Mesenchymal stem cell (in vitro differentiated cells and primary cell): ENCODE measurements around the gene MYO1A.
"Not testable (repeated sequence)": the region's sequence is repeated elsewhere in the genome, so short reads cannot be mapped to it uniquely, and the experiment has no call there.

ENCODE experiments used
- DNase-seq: peaks from one replicate; pipeline ENCODE4 v3.0.0-alpha.2; 2013
- H2AFZ ChIP-seq: one replicate; pipeline ENCODE4 v1.6.1; 2013; ENCODE audit warnings: low read depth, mild to moderate bottlenecking, control low read depth, inconsistent platforms, low read length, moderate library complexity
- H2AK5ac ChIP-seq: 2 replicates; pipeline ENCODE4 v1.6.1; 2013; ENCODE audit warnings: low read length, moderate library complexity, mild to moderate bottlenecking, inconsistent platforms; ENCODE audit not compliant: severe bottlenecking
- H2BK120ac ChIP-seq: one replicate; pipeline ENCODE4 v1.6.1; 2013; ENCODE audit warnings: low read depth, mild to moderate bottlenecking, inconsistent platforms, low read length, moderate library complexity
- H2BK12ac ChIP-seq, 2 experiments: one replicate each; pipeline ENCODE4 v1.6.1; 2013; ENCODE audit warnings: inconsistent platforms in 2 of 2, low read length in 2 of 2, mild to moderate bottlenecking in 2 of 2, moderate library complexity in 2 of 2, control low read depth in 1 of 2
- H2BK15ac ChIP-seq: one replicate; pipeline ENCODE4 v1.6.1; 2013; ENCODE audit warnings: mild to moderate bottlenecking, low read depth, inconsistent platforms; ENCODE audit not compliant: poor library complexity, severe bottlenecking
- H2BK5ac ChIP-seq: 2 replicates; pipeline ENCODE4 v1.6.1; 2013; ENCODE audit warnings: low read depth, mild to moderate bottlenecking, low read length, control low read depth, inconsistent platforms; ENCODE audit not compliant: poor library complexity, severe bottlenecking
- H3K14ac ChIP-seq, 2 experiments: one replicate each; pipeline ENCODE4 v1.6.1; 2013; ENCODE audit warnings: inconsistent platforms in 2 of 2, low read length in 2 of 2, control low read depth in 1 of 2, mild to moderate bottlenecking in 1 of 2, moderate library complexity in 1 of 2
- H3K18ac ChIP-seq, 2 experiments: one replicate each; pipeline ENCODE4 v1.6.1; 2013; ENCODE audit warnings: inconsistent platforms in 2 of 2, low read length in 2 of 2, control low read depth in 1 of 2, low read depth in 1 of 2, mild to moderate bottlenecking in 1 of 2
- H3K23ac ChIP-seq, 2 experiments: one replicate each; pipeline ENCODE4 v1.6.1; 2013; ENCODE audit warnings: inconsistent platforms in 2 of 2, low read length in 2 of 2, mild to moderate bottlenecking in 2 of 2, moderate library complexity in 2 of 2, control low read depth in 1 of 2
- H3K27ac ChIP-seq: 2 replicates; pipeline ENCODE4 v1.5.1; 2013; ENCODE audit warnings: mild to moderate bottlenecking, moderate library complexity, low read length, control low read depth, inconsistent platforms; ENCODE audit not compliant: poor library complexity, severe bottlenecking
- H3K27me3 ChIP-seq, 2 experiments: 2 replicates each; pipeline versions ENCODE4 v1.6.1 to v1.7.0; 2013; ENCODE audit warnings: low read length in 2 of 2, mild to moderate bottlenecking in 2 of 2, moderate library complexity in 2 of 2, control low read depth in 1 of 2, inconsistent platforms in 1 of 2; ENCODE audit not compliant: control insufficient read depth in 1 of 2, insufficient read depth in 1 of 2
- H3K36me3 ChIP-seq, 2 experiments: 2 replicates each; pipeline versions ENCODE4 v1.6.1 to v1.7.0; 2013; ENCODE audit warnings: low read length in 2 of 2, control low read depth in 1 of 2, inconsistent platforms in 1 of 2, low read depth in 1 of 2, mild to moderate bottlenecking in 1 of 2; ENCODE audit not compliant: insufficient read depth in 2 of 2, control insufficient read depth in 1 of 2
- H3K4ac ChIP-seq, 2 experiments: one replicate each; pipeline ENCODE4 v1.6.1; 2013; ENCODE audit warnings: inconsistent platforms in 2 of 2, low read length in 2 of 2, mild to moderate bottlenecking in 2 of 2, moderate library complexity in 2 of 2, control low read depth in 1 of 2, low read depth in 1 of 2
- H3K4me1 ChIP-seq: 2 replicates; pipeline ENCODE4 v1.6.1; 2013; ENCODE audit warnings: low read depth, low read length, control low read depth; ENCODE audit not compliant: control insufficient read depth, insufficient read depth
- H3K4me2 ChIP-seq: 2 replicates; pipeline ENCODE4 v1.6.1; 2013; ENCODE audit warnings: low read length, mild to moderate bottlenecking, inconsistent platforms; ENCODE audit not compliant: poor library complexity, severe bottlenecking
- H3K4me3 ChIP-seq, 2 experiments: 2 replicates each; pipeline versions ENCODE4 v1.5.1 to v1.7.0; 2013; ENCODE audit warnings: low read length in 2 of 2, mild to moderate bottlenecking in 2 of 2, control low read depth in 1 of 2, low read depth in 1 of 2; ENCODE audit not compliant: insufficient read depth in 1 of 2
- H3K79me1 ChIP-seq: replicated peaks from 2 replicates; pipeline ENCODE4 v1.6.1; 2013; ENCODE audit warnings: mild to moderate bottlenecking, control low read depth, low read length, inconsistent platforms; ENCODE audit not compliant: poor library complexity, severe bottlenecking
- H3K9ac ChIP-seq: 2 replicates; pipeline ENCODE4 v1.7.0; 2013; ENCODE audit warnings: mild to moderate bottlenecking, low read length, moderate library complexity
- H3K9me3 ChIP-seq: 2 replicates; pipeline ENCODE4 v1.7.0; 2013; ENCODE audit warnings: mild to moderate bottlenecking, low read length; ENCODE audit not compliant: control insufficient read depth
- H4K8ac ChIP-seq: one replicate; pipeline ENCODE4 v1.6.1; 2013; ENCODE audit warnings: inconsistent platforms, mild to moderate bottlenecking, low read length, moderate library complexity
- H4K91ac ChIP-seq: one replicate; pipeline ENCODE4 v1.6.1; 2013; ENCODE audit warnings: mild to moderate bottlenecking, low read length, inconsistent platforms
- WGBS: methylation state at CpG from one replicate; pipeline ENCODE4 v1.1.7; 2013; ENCODE audit warnings: mixed read lengths; 5-methylcytosine and 5-hydroxymethylcytosine counted together

The MYO1A gene

GRCh38 chr12:57079821-57080220, 29.9 kb upstream of the MYO1A start:
- peaks cover 1% of the 10 kb centered on the region for H3K4me1 ChIP-seq
- H3K9ac ChIP-seq, result peak overlapping the region; percentile 87
- no peak overlapping the region for H3K4me2 ChIP-seq
- H3K4me3 ChIP-seq, result peak overlapping the region in 1 of 2 experiments; percentile 68
- no peaks in the 10 kb centered on the region for H3K27me3 ChIP-seq
- DNase-seq, result peak; percentile 43
- no peak overlapping the region for H4K91ac ChIP-seq
- 50% methylated on average over 1 of the region's 1 CpG for WGBS
- no peak overlapping the region for H2AK5ac ChIP-seq
- H2BK12ac ChIP-seq, result peak overlapping the region in 1 of 2 experiments; percentile 2
- H3K23ac ChIP-seq, result no peak overlapping the region
- no peak overlapping the region for H2BK15ac ChIP-seq
- no peak overlapping the region for H2BK5ac ChIP-seq
- H3K79me1 ChIP-seq, result peaks cover 2% of the 10 kb centered on the region
- no peak overlapping the region for H3K27ac ChIP-seq
- no peak overlapping the region for H3K4ac ChIP-seq
- H2BK120ac ChIP-seq, result no peak overlapping the region
- H2AFZ ChIP-seq, result no peak overlapping the region
- no peak overlapping the region for H3K18ac ChIP-seq
- no peaks in the 10 kb centered on the region for H3K9me3 ChIP-seq
- no peak overlapping the region for H3K14ac ChIP-seq
- no peak overlapping the region for H4K8ac ChIP-seq
- no peaks in the 10 kb centered on the region for H3K36me3 ChIP-seq

GRCh38 chr12:57078519-57079404, 28.8 kb upstream of the MYO1A start, which contains the start of gene NEMP1:
Gene NEMP1, minus strand, starts transcription at chr12:57078791. Its CDS starts 46 bp downstream, at chr12:57078745.
- Histone ChIP-seq H3K27ac (peak within 1 kb of the TSS; percentile 87), H2BK12ac (no peak within 1 kb of the TSS), H3K14ac (no peak within 1 kb of the TSS), H2BK120ac (no peak within 1 kb of the TSS), H3K4ac (peak within 1 kb of the TSS; percentile 27 to 57), H3K4me3 (peak within 1 kb of the TSS; percentile 84 to 90), H3K79me1 (peaks cover 3% of the 10 kb centered on the region), H3K23ac (peak within 1 kb of the TSS in 1 of 2 experiments; percentile 1), H2BK15ac (peak within 1 kb of the TSS; percentile 44), H2AK5ac (no peak within 1 kb of the TSS), H3K9ac (peak within 1 kb of the TSS; percentile 87), H3K4me2 (peak within 1 kb of the TSS; percentile 95), H3K36me3 (no peaks in the 10 kb centered on the region), H2AFZ (peak within 1 kb of the TSS; percentile 67), H4K91ac (no peak within 1 kb of the TSS), H3K27me3 (no peaks in the 10 kb centered on the region), H3K4me1 (peaks cover 1% of the 10 kb centered on the region), H2BK5ac (no peak within 1 kb of the TSS), H3K18ac (peak within 1 kb of the TSS; percentile 28 to 55), H4K8ac (no peak within 1 kb of the TSS), H3K9me3 (no peaks in the 10 kb centered on the region)
- WGBS, result under 1% methylated on average over 33 of the region's 39 CpGs
- peak; percentile 100 for DNase-seq

GRCh38 chr12:57073566-57074450, 23.9 kb upstream of the MYO1A start:
- not testable (repeated sequence) for H2BK5ac ChIP-seq, DNase-seq, H2AFZ ChIP-seq, H3K27me3 ChIP-seq, H4K8ac ChIP-seq, H3K14ac ChIP-seq, H2BK12ac ChIP-seq, H3K4ac ChIP-seq, H3K4me1 ChIP-seq, H3K27ac ChIP-seq, H3K18ac ChIP-seq, H3K4me3 ChIP-seq, H3K4me2 ChIP-seq, H3K79me1 ChIP-seq, H4K91ac ChIP-seq, H3K9me3 ChIP-seq, H2BK120ac ChIP-seq, H3K23ac ChIP-seq, H2AK5ac ChIP-seq, H2BK15ac ChIP-seq
- Histone ChIP-seq H3K36me3 (peaks cover 0 to 26% of the 10 kb centered on the region in 2 experiments), H3K9ac (peak overlapping the region; percentile 61)
- 96% methylated on average over 1 of the region's 6 CpGs for WGBS

GRCh38 chr12:57072661-57073060, 22.7 kb upstream of the MYO1A start:
- 92% methylated on average over 2 of the region's 2 CpGs for WGBS
- Histone ChIP-seq H4K91ac (no peak overlapping the region), H2BK12ac (no peak overlapping the region), H3K9ac (peak overlapping the region; percentile 61), H3K79me1 (peaks cover 6% of the 10 kb centered on the region), H2AK5ac (no peak overlapping the region), H3K27ac (no peak overlapping the region), H2BK120ac (no peak overlapping the region), H3K4me1 (peaks cover 1% of the 10 kb centered on the region), H3K4me3 (peak overlapping the region in 1 of 2 experiments; percentile 7), H3K4me2 (no peak overlapping the region), H2AFZ (no peak overlapping the region), H3K27me3 (no peaks in the 10 kb centered on the region), H2BK15ac (no peak overlapping the region), H3K14ac (no peak overlapping the region), H3K18ac (no peak overlapping the region), H3K23ac (no peak overlapping the region), H3K36me3 (peaks cover 0 to 35% of the 10 kb centered on the region in 2 experiments), H3K9me3 (no peaks in the 10 kb centered on the region), H4K8ac (no peak overlapping the region), H2BK5ac (no peak overlapping the region), H3K4ac (no peak overlapping the region)
- no peak for DNase-seq
